ENCODE measurements around the gene MAP3K20. TPM values are rescaled to one million over a fixed set of nuclear protein-coding genes. Genes with fewer than 3 reads are reported as not detected.
"Not testable (repeated sequence)": the region's sequence is repeated elsewhere in the genome, so short reads cannot be mapped to it uniquely, and the experiment has no call there.

Gene MAP3K20
- total and polyA plus RNA-seq, 2 of the 4 experiments (the other 2 are of a cell fraction): 27.5 to 84.4 TPM

- no peaks in the 10 kb centered on the region; the same call in 1 of the 2 replicates for H3K27me3 ChIP-seq (ENCODE audit: control insufficient read depth, insufficient read depth, low read length)
- H3K56ac ChIP-seq (ENCODE audit: extremely low read depth, insufficient read depth, low read length): no peak overlapping the region
- no peak overlapping the region for H2AFZ ChIP-seq (replicated peaks; ENCODE audit: low read length, poor library complexity)
- POLR2A ChIA-PET (ENCODE audit: unreplicated experiment): no interaction called here
- H4K5ac ChIP-seq (ENCODE audit: low read depth, low read length): no peak overlapping the region
- H3K36me3 ChIP-seq (ENCODE audit: control insufficient read depth, insufficient read depth, low read length): no peaks in the 10 kb centered on the region
- H4K20me1 ChIP-seq (ENCODE audit: insufficient read depth, low read length): no peaks in the 10 kb centered on the region
- no peak overlapping the region for H2AK9ac ChIP-seq (replicated peaks; ENCODE audit: low read depth, low read length, poor library complexity)
- H3K18ac ChIP-seq (ENCODE audit: low read depth, low read length): no peak overlapping the region
- TF ChIP-seq RAD21 (IDR thresholded peaks at IDR 0.05; ENCODE audit: low read length) (no peak), RFX5 (IDR thresholded peaks at IDR 0.05; ENCODE audit: low read depth, low read length) (no peak)
- TF ChIP-seq, protein P1, sequence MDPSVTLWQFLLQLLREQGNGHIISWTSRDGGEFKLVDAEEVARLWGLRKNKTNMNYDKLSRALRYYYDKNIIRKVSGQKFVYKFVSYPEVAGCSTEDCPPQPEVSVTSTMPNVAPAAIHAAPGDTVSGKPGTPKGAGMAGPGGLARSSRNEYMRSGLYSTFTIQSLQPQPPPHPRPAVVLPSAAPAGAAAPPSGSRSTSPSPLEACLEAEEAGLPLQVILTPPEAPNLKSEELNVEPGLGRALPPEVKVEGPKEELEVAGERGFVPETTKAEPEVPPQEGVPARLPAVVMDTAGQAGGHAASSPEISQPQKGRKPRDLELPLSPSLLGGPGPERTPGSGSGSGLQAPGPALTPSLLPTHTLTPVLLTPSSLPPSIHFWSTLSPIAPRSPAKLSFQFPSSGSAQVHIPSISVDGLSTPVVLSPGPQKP (IDR thresholded peaks at IDR 0.05; ENCODE audit: borderline replicate concordance, low read depth, low read length): no peak
- no peak overlapping the region for H3K4ac ChIP-seq (ENCODE audit: low read depth, low read length)
- H3K27ac ChIP-seq (ENCODE audit: insufficient read depth, low read length): no peak overlapping the region
- CTCF ChIA-PET: no interaction called here
- H2BK5ac ChIP-seq (ENCODE audit: low read depth, low read length, poor library complexity, severe bottlenecking): no peak overlapping the region
- in situ Hi-C loops (cut with MboI; ENCODE audit: low sequenced_read_pairs): no loop called here
- H4K91ac ChIP-seq (ENCODE audit: insufficient read depth, low read depth, low read length): no peak overlapping the region
- no peak for DNase-seq
- no peak overlapping the region for H2BK15ac ChIP-seq (ENCODE audit: low read depth, low read length)
- H3K23ac ChIP-seq (ENCODE audit: low read depth, low read length): no peak overlapping the region
- H2BK20ac ChIP-seq (ENCODE audit: low read depth, low read length): no peak overlapping the region
- H3K4me2 ChIP-seq (ENCODE audit: low read depth, low read length): no peak overlapping the region
- H3K14ac ChIP-seq (replicated peaks; ENCODE audit: low read depth, low read length): no peak overlapping the region
- no peak for ATAC-seq (ENCODE audit: low read depth)
- no peak overlapping the region for H4K8ac ChIP-seq (ENCODE audit: low read depth in 2 of 2, low read length in 2 of 2)
- no peaks in the 10 kb centered on the region for H3K9me1 ChIP-seq (ENCODE audit: insufficient read depth, low read length)
- H3K9me3 ChIP-seq (ENCODE audit: control insufficient read depth, insufficient read depth, low read length): no peaks in the 10 kb centered on the region
- no peak overlapping the region for H2BK120ac ChIP-seq (ENCODE audit: low read depth, low read length)
- BruUV-seq (replicated peaks): no TSS peak
- intact Hi-C loops (cut with micrococcal nuclease): no loop called here
- no peak overlapping the region for H3K4me3 ChIP-seq (ENCODE audit: insufficient read depth, low read depth, low read length)
- H3K9ac ChIP-seq (ENCODE audit: low read depth, low read length): no peak overlapping the region
- no peak overlapping the region for H2AK5ac ChIP-seq (ENCODE audit: low read depth, low read length)
- H3K4me1 ChIP-seq (ENCODE audit: control insufficient read depth, insufficient read depth, low read length): no peaks in the 10 kb centered on the region
- dilution Hi-C loops (cut with HindIII; ENCODE audit: low sequenced_read_pairs, unreplicated experiment): no loop called here
- H3K79me1 ChIP-seq (ENCODE audit: low read depth in 1 of 2, low read length in 2 of 2): no peaks in the 10 kb centered on the region
- 100% methylated on average over 1 of the region's 11 CpGs; no CpG with 5 or more reads in 1 of the 2 experiments for WGBS, 2 experiments (ENCODE audit: extremely low coverage in 2 of 2, insufficient read length in 1 of 2)
Measured at GRCh38 chr2:173280853-173281252, 205.2 kb downstream of the MAP3K20 start.

- H3K18ac ChIP-seq (ENCODE audit: low read depth, low read length); H4K8ac ChIP-seq (ENCODE audit: low read depth in 2 of 2, low read length in 2 of 2); H2BK15ac ChIP-seq (ENCODE audit: low read depth, low read length); DNase-seq; H2AFZ ChIP-seq (replicated peaks; ENCODE audit: low read length, poor library complexity); in situ Hi-C loops (cut with MboI; ENCODE audit: low sequenced_read_pairs); H3K9me1 ChIP-seq (ENCODE audit: insufficient read depth, low read length); H3K4me3 ChIP-seq (ENCODE audit: insufficient read depth, low read depth, low read length); H2BK20ac ChIP-seq (ENCODE audit: low read depth, low read length); H3K23ac ChIP-seq (ENCODE audit: low read depth, low read length); H3K9me3 ChIP-seq (ENCODE audit: control insufficient read depth, insufficient read depth, low read length); intact Hi-C loops (cut with micrococcal nuclease); H4K20me1 ChIP-seq (ENCODE audit: insufficient read depth, low read length); H3K36me3 ChIP-seq (ENCODE audit: control insufficient read depth, insufficient read depth, low read length); ATAC-seq (ENCODE audit: low read depth); POLR2A ChIA-PET (ENCODE audit: unreplicated experiment); H2AK5ac ChIP-seq (ENCODE audit: low read depth, low read length); H2AK9ac ChIP-seq (replicated peaks; ENCODE audit: low read depth, low read length, poor library complexity); H3K56ac ChIP-seq (ENCODE audit: extremely low read depth, insufficient read depth, low read length); H2BK120ac ChIP-seq (ENCODE audit: low read depth, low read length); H3K14ac ChIP-seq (replicated peaks; ENCODE audit: low read depth, low read length); H4K5ac ChIP-seq (ENCODE audit: low read depth, low read length); H3K79me1 ChIP-seq (ENCODE audit: low read depth in 1 of 2, low read length in 2 of 2); H2BK5ac ChIP-seq (ENCODE audit: low read depth, low read length, poor library complexity, severe bottlenecking); dilution Hi-C loops (cut with HindIII; ENCODE audit: low sequenced_read_pairs, unreplicated experiment); H3K27ac ChIP-seq (ENCODE audit: insufficient read depth, low read length); BruUV-seq (replicated peaks); H3K27me3 ChIP-seq (ENCODE audit: control insufficient read depth, insufficient read depth, low read length); H3K4ac ChIP-seq (ENCODE audit: low read depth, low read length); H4K91ac ChIP-seq (ENCODE audit: insufficient read depth, low read depth, low read length); H3K4me2 ChIP-seq (ENCODE audit: low read depth, low read length); H3K4me1 ChIP-seq (ENCODE audit: control insufficient read depth, insufficient read depth, low read length); H3K9ac ChIP-seq (ENCODE audit: low read depth, low read length): not testable (repeated sequence)
- WGBS, 2 experiments (ENCODE audit: extremely low coverage in 2 of 2, insufficient read length in 1 of 2): 58% methylated on average over 2 of the region's 8 CpGs; no CpG with 5 or more reads in 1 of the 2 experiments
- CTCF ChIA-PET: interaction anchor here (0.6 kb wide), 1 partner anchor 453 kb away, joined by 3 read pairs; no protein-coding TSS in a partner anchor
Measured at GRCh38 chr2:173281898-173282297, 206.3 kb downstream of the MAP3K20 start.
